GM12865 (cell line): ENCODE measurements around the gene CPEB1.

Source experiments
- DNase-seq: peaks from one replicate; pipeline ENCODE4 v3.0.0; 2010; ENCODE audit warnings: low read depth
- H3K4me3 ChIP-seq: 2 replicates; pipeline ENCODE4 v1.5.1; 2011; ENCODE audit warnings: mild to moderate bottlenecking, low read depth, low read length, control low read depth
- TF ChIP-seq, protein P1 (sequence below): IDR thresholded peaks from 2 replicates; pipeline ENCODE4 v1.5.1; 2011; ENCODE audit warnings: low read length, control low read depth, low read depth, inconsistent platforms; ENCODE audit not compliant: insufficient read depth; ENCODE audit errors: missing control alignments

The CPEB1 gene

DNA sequence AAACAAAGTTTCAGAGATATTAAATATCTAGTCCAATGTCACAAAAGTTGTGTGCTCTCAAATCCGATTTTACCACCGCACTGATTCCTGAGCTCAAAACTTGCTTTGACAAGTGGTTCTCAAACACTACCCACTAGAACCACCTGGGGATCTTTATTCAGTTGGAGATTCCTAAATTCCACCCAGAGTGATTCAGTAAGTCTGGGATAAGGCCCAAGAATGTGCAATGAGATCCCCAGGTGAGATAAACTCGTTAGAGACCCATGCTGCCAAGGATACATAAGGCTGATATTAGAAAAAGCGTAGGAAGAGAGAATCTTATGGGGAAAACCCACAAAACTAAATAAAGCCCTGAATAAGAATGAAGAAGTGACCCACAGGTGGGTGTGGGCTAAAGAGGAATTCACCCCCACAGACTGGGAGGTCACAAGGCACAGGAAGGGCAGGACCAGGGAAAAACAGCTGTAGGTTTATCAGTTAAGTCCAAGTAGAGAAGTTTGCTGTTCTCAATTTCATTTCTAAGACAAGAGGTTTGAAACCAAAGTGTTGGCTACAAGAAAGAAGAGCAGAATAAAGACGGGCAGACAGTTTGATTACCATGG is 95.4 kb downstream of the CPEB1 start:
- TF ChIP-seq, protein P1, sequence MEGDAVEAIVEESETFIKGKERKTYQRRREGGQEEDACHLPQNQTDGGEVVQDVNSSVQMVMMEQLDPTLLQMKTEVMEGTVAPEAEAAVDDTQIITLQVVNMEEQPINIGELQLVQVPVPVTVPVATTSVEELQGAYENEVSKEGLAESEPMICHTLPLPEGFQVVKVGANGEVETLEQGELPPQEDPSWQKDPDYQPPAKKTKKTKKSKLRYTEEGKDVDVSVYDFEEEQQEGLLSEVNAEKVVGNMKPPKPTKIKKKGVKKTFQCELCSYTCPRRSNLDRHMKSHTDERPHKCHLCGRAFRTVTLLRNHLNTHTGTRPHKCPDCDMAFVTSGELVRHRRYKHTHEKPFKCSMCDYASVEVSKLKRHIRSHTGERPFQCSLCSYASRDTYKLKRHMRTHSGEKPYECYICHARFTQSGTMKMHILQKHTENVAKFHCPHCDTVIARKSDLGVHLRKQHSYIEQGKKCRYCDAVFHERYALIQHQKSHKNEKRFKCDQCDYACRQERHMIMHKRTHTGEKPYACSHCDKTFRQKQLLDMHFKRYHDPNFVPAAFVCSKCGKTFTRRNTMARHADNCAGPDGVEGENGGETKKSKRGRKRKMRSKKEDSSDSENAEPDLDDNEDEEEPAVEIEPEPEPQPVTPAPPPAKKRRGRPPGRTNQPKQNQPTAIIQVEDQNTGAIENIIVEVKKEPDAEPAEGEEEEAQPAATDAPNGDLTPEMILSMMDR = no peak
- DNase-seq = peak; percentile 54
- H3K4me3 ChIP-seq = no peak overlapping the region

DNA sequence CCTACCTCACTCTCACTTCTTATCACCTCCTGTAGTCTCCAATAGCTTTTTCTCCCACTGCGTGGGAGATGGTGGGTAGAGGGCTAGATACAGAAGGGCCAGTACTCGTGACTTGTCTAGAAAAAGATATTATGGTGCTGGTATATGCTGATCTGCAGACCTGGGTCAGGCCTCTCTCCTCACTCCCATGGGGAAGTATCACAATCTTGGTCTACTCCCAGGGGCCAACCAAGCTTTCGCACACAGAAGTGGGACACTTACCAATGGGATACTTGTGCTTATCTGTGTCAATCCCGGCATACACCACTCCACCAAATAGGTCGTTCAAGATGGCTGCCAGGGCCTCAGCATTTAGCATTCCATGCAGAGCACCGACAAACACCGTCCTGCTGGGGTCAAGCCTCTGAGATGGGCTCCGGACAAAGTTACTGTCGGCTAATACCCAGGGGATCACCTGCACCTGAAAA is 97.9 kb downstream of the CPEB1 start:
- no peak overlapping the region for H3K4me3 ChIP-seq
- TF ChIP-seq, protein P1 = no peak
- no peak for DNase-seq

DNA sequence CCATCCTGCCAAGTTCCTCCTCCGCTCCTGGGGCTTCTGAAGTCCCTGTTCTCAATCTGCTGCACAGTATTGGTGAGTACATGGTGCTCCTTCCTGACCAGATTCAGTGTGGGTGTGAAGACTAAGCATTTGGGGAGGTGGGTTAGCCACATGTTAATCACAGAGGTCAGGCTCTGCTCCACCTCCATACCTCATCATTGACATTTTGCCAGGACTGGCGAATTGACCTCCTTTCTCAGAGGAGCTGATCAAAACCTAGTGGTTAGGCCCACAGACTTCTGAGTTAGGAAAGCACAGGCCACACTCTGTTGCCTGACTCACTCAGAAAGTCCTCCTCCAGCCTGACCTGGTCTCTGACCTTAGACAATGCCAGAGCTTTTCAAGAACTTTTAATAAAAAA is 98.5 kb downstream of the CPEB1 start:
- DNase-seq = peak; percentile 40
- no peak overlapping the region for H3K4me3 ChIP-seq
- TF ChIP-seq, protein P1 = no peak

DNA sequence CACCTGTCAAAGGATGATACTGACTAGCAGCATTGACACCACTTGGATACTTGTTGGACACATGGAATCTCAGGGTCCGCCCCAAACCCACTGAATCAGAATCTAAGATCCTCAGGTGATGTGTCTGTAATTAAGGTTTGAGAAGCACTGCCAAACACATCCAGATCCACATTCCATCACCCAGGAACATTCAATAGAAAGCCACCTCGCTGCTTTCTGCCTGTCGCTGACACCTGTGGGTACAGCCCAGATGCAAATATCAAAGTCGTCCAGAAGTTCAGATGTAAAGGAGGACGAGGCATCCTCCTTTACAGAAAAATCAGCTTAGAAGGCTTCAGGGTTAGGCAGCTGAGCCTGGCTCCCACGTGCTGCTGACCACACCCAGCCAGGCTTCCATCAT is 101.7 kb downstream of the CPEB1 start:
- TF ChIP-seq, protein P1 = no peak
- no peak for DNase-seq

DNA sequence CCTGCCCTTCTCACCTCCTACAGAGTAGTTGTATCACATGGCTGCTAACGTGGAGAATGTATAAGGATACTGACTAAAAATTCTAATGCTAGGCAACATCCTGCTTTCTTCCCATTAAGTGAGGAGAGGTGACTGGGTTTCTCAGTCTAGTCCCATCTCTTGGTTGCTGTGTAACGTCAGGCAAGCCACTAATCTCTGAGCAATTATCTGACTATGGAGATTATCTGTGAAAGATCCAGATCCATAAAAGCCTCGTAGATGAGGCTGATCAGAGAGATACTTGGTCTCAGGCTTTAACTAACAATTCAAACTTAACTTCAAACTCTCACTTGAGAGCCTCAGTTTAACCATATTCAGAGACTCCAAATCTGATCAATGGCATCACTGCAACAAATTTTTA is 102.2 kb downstream of the CPEB1 start:
- DNase-seq = no peak
- TF ChIP-seq, protein P1 = no peak
- H3K4me3 ChIP-seq = no peak overlapping the region

More for the DNA sequence above, 101.7 kb downstream of the CPEB1 start:
- no peak overlapping the region for H3K4me3 ChIP-seq

DNA sequence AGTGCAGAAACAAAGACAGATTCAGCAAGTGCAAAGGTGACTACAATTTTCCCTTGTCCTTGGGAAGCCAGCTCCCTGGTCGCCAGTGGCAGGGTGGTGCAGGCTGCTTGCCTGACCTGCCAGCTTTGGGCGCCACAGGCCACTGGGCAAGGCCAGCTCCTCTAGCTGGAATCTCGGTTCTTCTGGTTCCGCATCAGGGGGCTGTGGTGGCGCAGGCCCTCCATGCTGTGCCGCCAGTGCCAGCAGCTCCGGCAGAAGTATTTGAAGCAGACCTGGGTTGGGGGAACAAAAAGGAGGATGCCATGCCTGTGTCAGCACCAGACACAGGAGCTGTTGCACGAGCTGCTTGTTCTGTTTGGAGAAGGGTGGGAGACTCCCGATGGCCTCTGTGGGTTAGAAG is 102.7 kb downstream of the CPEB1 start:
- DNase-seq = no peak
- TF ChIP-seq, protein P1 = no peak
- no peak overlapping the region for H3K4me3 ChIP-seq

DNA sequence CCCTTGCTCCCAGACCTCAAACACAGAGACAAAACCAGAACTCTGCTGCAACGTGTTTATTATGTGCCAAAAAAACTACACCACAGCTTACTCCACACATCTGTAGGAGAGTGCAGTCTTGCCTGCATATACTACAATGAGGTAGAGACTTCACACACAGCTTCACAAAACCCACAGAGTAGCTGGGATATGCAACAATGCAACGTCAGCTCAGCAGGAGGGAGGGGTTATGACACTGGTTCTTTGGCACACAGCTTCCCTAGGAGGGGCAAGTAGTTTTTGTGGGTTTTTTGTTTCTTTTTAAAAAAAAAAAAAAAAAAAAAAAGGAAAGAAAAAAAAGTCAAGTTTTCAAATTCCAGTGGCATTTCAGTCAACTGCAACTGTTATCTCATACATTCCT is 104.0 kb downstream of the CPEB1 start:
- TF ChIP-seq, protein P1 = no peak
- H3K4me3 ChIP-seq = no peak overlapping the region
- DNase-seq = no peak
